NOMO-1 (cell line): ENCODE results near the gene SNRNP200.
"Not testable (repeated sequence)": the region's sequence is repeated elsewhere in the genome, so short reads cannot be mapped to it uniquely, and the experiment has no call there.

Experiments
- DNase-seq, 2 experiments: peaks; one replicate each; lab custom pipeline; 2025; ENCODE audit not compliant: unreplicated experiment in 2 of 2; lab: John Stamatoyannopoulos, UW

SNRNP200 gene

GRCh38 chr2:96325884-96326255 is 20.5 kb upstream of the SNRNP200 start:
- DNase-seq: no peak

DNA sequence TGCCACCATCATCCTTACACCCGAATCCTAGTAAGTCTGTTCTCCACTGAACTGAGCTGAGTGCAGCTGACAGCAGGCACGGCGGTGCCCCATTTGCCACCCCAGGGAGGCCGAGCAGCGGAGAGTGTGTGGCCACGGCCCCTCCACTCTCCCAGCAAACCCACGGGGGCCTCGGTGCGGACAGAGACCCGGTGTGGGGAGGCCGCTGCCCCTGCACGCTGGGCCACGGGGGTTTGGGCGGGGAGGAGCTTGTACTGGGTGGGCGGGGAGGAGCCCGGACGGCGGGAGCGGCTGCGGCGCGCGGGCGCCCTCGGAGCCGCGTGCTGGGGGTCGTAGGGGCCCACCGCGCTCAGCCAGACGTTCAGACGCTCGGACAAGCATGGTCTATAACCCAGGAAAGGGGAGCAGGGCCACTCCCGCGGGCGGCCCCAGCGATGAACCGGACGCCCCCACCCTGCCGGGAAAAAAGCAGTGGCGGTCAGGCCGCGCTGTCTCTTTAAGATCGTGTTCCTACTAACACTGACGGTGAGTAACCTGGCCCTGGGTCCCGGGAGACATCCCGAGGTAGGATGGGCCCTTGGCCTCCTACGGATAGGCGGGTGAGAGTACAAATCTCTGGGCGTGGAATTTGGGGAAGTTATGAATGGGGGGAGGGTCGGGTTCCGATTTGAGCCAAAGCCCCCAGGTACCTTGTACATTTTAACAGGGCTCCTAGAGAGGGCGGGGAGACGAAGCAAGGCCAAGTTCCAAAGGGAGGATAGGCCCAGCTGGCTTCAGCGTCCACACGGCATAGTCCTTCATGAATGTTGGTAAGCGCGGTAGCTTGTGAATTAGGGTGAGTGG is 19.9 kb upstream of the SNRNP200 start, which contains the start of gene ITPRIPL1:
Gene ITPRIPL1, plus strand, starts transcription at position 277 of the 843 bp plus-strand sequence. Its CDS starts 523 bp downstream, at position 800.
- no peak for DNase-seq

GRCh38 chr2:96324721-96325040 is 19.3 kb upstream of the SNRNP200 start:
- DNase-seq: no peak

DNA sequence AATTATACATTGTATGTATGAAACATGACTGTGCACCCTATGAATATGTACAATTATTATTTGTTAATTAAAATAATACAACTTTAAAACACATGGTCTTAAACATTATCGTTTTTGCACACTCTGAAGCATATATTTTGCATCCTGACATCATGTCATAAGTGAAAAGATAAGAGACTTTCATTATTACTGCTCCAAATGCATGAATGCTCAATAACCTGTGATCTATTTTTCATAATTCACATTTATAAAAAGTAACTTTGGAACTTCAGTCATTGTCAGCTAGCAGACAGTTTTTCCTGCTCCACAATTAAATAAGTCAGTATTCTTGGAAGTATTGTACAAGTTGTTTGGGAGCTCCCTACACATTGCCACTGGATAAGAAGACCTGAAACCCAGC is 18.5 kb upstream of the SNRNP200 start:
- DNase-seq: no peak

GRCh38 chr2:96320728-96321622 is 15.6 kb upstream of the SNRNP200 start:
- DNase-seq: no peak

GRCh38 chr2:96320326-96320725 is 15.0 kb upstream of the SNRNP200 start:
- DNase-seq: no peak

DNA sequence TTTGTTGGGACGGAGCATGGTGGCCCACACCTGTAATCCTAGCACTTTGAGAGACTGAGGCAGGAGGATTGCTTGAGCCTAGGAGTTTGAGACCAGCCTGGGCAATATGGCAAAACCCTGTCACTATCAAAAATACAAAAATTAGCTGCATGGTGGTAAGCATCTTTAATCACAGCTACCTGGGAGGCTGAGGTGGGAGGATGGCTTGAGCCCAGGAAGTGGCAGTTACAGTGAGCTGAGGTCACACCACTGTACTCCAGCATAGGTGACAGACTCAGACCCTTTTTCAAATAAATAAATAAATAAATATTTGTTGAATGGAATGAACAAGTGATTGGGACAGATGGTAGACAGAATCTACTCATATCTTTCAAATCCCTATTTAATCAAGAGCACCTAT is 14.1 kb upstream of the SNRNP200 start:
- no peak for DNase-seq

GRCh38 chr2:96318723-96319122 is 13.4 kb upstream of the SNRNP200 start:
- no peak for DNase-seq

- DNase-seq: no peak
Observed at GRCh38 chr2:96317584-96317997, 12.2 kb upstream of the SNRNP200 start.

DNA sequence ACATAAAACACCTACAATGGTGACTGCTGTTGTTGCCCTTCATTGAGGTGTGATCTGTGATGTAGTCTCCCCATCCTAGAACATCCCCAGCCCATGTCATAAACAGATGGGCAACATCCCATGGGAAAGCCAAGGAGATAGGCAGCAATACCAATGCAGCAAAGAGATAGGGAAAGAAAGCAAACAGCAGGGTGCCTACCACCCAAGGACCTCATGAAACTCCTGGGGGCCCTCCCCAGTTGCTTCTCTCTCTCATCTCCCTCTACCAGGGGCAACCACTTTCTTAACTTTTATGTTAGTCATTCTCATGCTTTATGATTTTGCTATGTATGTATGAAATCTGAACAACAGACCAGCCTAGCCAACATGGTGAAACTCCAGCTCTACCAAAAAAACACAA is 11.7 kb upstream of the SNRNP200 start:
- DNase-seq: no peak

- DNase-seq: no peak
Observed at GRCh38 chr2:96315400-96316071, 10.2 kb upstream of the SNRNP200 start.

GRCh38 chr2:96315005-96315399 is 9.7 kb upstream of the SNRNP200 start:
- no peak for DNase-seq

GRCh38 chr2:96308248-96308647 is 2.9 kb upstream of the SNRNP200 start:
- no peak for DNase-seq

DNA sequence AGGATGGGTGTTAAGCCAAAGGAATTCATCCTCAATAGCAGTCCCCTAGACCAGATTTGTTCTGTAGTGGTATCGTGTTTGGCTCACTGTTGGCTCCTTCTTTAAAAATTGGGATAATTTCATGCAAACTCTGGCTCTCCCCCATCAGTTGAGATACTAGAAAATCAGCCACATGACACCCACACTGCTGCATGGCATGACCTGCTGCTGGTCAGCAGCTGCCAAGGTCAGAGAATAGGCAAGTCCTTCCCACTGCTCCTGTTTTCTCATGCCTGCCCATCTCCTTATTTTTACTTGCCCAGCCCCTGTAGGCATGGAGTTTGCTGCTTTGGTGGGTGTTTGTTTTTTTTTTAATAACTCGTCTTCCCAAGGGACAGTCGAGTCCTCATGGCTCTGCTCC is 1.0 kb upstream of the SNRNP200 start:
- no peak for DNase-seq

- DNase-seq: no peak
Observed at GRCh38 chr2:96305979-96306308, 598 bp upstream of the SNRNP200 start.

DNA sequence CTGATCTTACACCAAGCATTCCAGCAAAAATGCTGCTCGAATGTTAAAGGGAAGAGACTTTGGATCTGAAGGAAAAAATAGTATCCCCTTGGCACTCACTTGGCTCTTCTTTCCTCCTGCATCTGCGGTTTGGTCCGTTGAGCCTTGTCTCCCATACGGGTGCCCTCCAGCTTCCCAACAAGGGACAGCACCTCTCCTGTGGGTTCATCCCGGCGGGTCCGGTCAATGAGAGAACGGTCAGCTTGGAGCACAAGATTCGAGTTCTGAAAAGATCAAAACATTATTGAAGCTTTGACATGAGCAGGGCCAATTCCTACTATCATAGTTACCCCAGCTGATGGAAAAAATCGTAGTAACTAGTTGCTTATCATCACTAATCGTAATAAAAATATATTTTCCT is 740 bp downstream of the SNRNP200 start:
- DNase-seq: no peak

GRCh38 chr2:96301865-96302264 is 3.5 kb downstream of the SNRNP200 start:
- DNase-seq: no peak

- no peak for DNase-seq
Observed at GRCh38 chr2:96296925-96297324, 8.4 kb downstream of the SNRNP200 start.

- not testable (repeated sequence) for DNase-seq
Observed at GRCh38 chr2:96294271-96294670, 11.1 kb downstream of the SNRNP200 start.

DNA sequence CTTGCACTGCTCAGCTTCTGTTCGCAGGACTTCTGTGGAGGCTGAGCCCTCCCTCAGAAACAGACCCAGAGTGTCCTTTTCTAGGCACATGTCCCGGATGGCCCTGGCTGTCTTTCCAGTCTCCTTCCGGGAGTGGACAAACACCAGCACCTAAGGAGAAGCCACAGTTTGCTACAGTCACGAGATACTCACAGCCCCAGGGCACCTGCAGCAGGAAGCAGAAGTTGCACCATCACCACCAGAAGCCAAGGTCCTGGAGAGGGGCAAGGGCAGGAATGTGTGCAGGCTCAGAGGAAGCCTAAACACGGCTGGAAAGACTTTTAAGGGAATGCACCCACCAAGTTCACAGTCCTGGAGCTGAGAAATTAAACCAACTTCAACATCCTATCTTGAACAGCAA is 13.6 kb downstream of the SNRNP200 start:
- DNase-seq: no peak

GRCh38 chr2:96287273-96287856 is 18.0 kb downstream of the SNRNP200 start:
- DNase-seq: no peak
